H9 (cell line): ENCODE data around the gene STAT3. TPM values are rescaled to one million over a fixed set of nuclear protein-coding genes. Genes with fewer than 3 reads are reported as not detected.

Experiments used
- DNase-seq: peaks from one replicate; pipeline ENCODE4 v3.0.0-alpha.2; 2017
- H2AFZ ChIP-seq: one replicate; pipeline ENCODE4 v1.6.1; 2013; ENCODE audit warnings: mild to moderate bottlenecking, low read length, control low read depth, moderate library complexity
- H2AK5ac ChIP-seq: 2 replicates; pipeline ENCODE4 v1.6.1; 2013; ENCODE audit warnings: low read length, control low read depth, mixed read lengths; ENCODE audit not compliant: insufficient read length
- H2BK120ac ChIP-seq: one replicate; pipeline ENCODE4 v1.6.1; 2013; ENCODE audit warnings: low read depth, mild to moderate bottlenecking, low read length, control low read depth, inconsistent platforms; ENCODE audit not compliant: poor library complexity, severe bottlenecking
- H2BK12ac ChIP-seq: 2 replicates; pipeline ENCODE4 v1.6.1; 2013; ENCODE audit warnings: low read length, control low read depth, mixed read lengths, low read depth; ENCODE audit not compliant: insufficient read length
- H2BK15ac ChIP-seq: 2 replicates; pipeline ENCODE4 v1.6.1; 2013; ENCODE audit warnings: low read depth, low read length, control low read depth
- H2BK20ac ChIP-seq: one replicate; pipeline ENCODE4 v1.6.1; 2013; ENCODE audit warnings: low read depth, mild to moderate bottlenecking, low read length, control low read depth, inconsistent platforms; ENCODE audit not compliant: poor library complexity, severe bottlenecking
- H2BK5ac ChIP-seq: 2 replicates; pipeline ENCODE4 v1.6.1; 2013; ENCODE audit warnings: low read length, control low read depth, mixed read lengths; ENCODE audit not compliant: insufficient read length
- H3K14ac ChIP-seq: 2 replicates; pipeline ENCODE4 v1.6.1; 2013; ENCODE audit warnings: low read length, control low read depth; ENCODE audit not compliant: insufficient read depth
- H3K18ac ChIP-seq: 2 replicates; pipeline ENCODE4 v1.6.1; 2013; ENCODE audit warnings: low read depth, mild to moderate bottlenecking, mixed read lengths, low read length, control low read depth; ENCODE audit not compliant: insufficient read length
- H3K23ac ChIP-seq: 2 replicates; pipeline ENCODE4 v1.6.1; 2013; ENCODE audit warnings: low read length, control low read depth, mixed read lengths, low read depth; ENCODE audit not compliant: insufficient read length
- H3K23me2 ChIP-seq: 2 replicates; pipeline ENCODE4 v1.6.1; 2013; ENCODE audit warnings: low read depth, mild to moderate bottlenecking, mixed read lengths, low read length, control low read depth; ENCODE audit not compliant: insufficient read length, poor library complexity, severe bottlenecking
- H3K27ac ChIP-seq: 2 replicates; pipeline ENCODE4 v1.5.1; 2013; ENCODE audit warnings: low read length, control low read depth, mixed read lengths, low read depth; ENCODE audit not compliant: insufficient read length
- H3K27me3 ChIP-seq: 2 replicates; pipeline ENCODE4 v1.6.1; 2013; ENCODE audit warnings: low read length, control low read depth, inconsistent platforms; ENCODE audit not compliant: insufficient read depth
- H3K4ac ChIP-seq: 2 replicates; pipeline ENCODE4 v1.6.1; 2013; ENCODE audit warnings: low read depth, mild to moderate bottlenecking, control low read depth, inconsistent platforms, low read length, moderate library complexity
- H3K4me1 ChIP-seq: 2 replicates; pipeline ENCODE4 v1.6.1; 2013; ENCODE audit warnings: low read length, control low read depth, inconsistent platforms; ENCODE audit not compliant: insufficient read depth
- H3K4me2 ChIP-seq: 2 replicates; pipeline ENCODE4 v1.6.1; 2013; ENCODE audit warnings: low read length, control low read depth, mixed read lengths; ENCODE audit not compliant: insufficient read length, insufficient read depth
- H3K56ac ChIP-seq: 2 replicates; pipeline ENCODE4 v1.6.1; 2013; ENCODE audit warnings: low read depth, mild to moderate bottlenecking, mixed read lengths, low read length, control low read depth; ENCODE audit not compliant: insufficient read length
- H3K79me1 ChIP-seq: 2 replicates; pipeline ENCODE4 v1.6.1; 2013; ENCODE audit warnings: low read depth, mild to moderate bottlenecking, moderate library complexity, low read length, control low read depth, inconsistent platforms; ENCODE audit not compliant: insufficient read depth, poor library complexity, severe bottlenecking
- H3K79me2 ChIP-seq: 2 replicates; pipeline ENCODE4 v1.6.1; 2013; ENCODE audit warnings: low read length, control low read depth, inconsistent platforms; ENCODE audit not compliant: insufficient read depth
- H3K9ac ChIP-seq: 2 replicates; pipeline ENCODE4 v1.6.1; 2013; ENCODE audit warnings: low read length, control low read depth, mixed read lengths; ENCODE audit not compliant: insufficient read length; ENCODE audit errors: extremely low read depth
- H3K9me3 ChIP-seq: one replicate; pipeline ENCODE4 v1.6.1; 2013; ENCODE audit warnings: low read depth, low read length, inconsistent platforms; ENCODE audit not compliant: control insufficient read depth
- H3T11ph ChIP-seq: one replicate; pipeline ENCODE4 v1.6.1; 2013; ENCODE audit warnings: mild to moderate bottlenecking, low read length, control low read depth, inconsistent platforms
- H4K20me1 ChIP-seq: one replicate; pipeline ENCODE4 v1.6.1; 2013; ENCODE audit not compliant: control insufficient read depth, insufficient read length, insufficient read depth
- H4K5ac ChIP-seq: 2 replicates; pipeline ENCODE4 v1.6.1; 2013; ENCODE audit warnings: low read depth, mild to moderate bottlenecking, mixed read lengths, low read length, control low read depth; ENCODE audit not compliant: insufficient read length
- H4K8ac ChIP-seq: replicated peaks from 2 replicates; pipeline ENCODE4 v1.6.1; 2013; ENCODE audit warnings: low read length, control low read depth, mixed read lengths, low read depth; ENCODE audit not compliant: insufficient read length
- H4K91ac ChIP-seq: 2 replicates; pipeline ENCODE4 v1.6.1; 2013; ENCODE audit warnings: low read depth, mild to moderate bottlenecking, moderate library complexity, mixed read lengths, low read length, control low read depth; ENCODE audit not compliant: insufficient read length
- H3K27ac Mint-ChIP-seq, 3 experiments: 2 replicates in 2 of 3; 3 replicates in 1 of 3; pipeline ENCODE4 v1.8.0; 2020 to 2021; ENCODE audit warnings: mixed read lengths in 3 of 3, mild to moderate bottlenecking in 1 of 3, moderate library complexity in 1 of 3
- H3K27me3 Mint-ChIP-seq: 2 replicates; pipeline ENCODE4 v1.8.0; 2021; ENCODE audit warnings: low read depth, mild to moderate bottlenecking, moderate library complexity, mixed read lengths
- H3K36me3 Mint-ChIP-seq, 3 experiments: 2 replicates in 2 of 3; 3 replicates in 1 of 3; pipeline ENCODE4 v1.8.0; 2020 to 2021; ENCODE audit warnings: low read depth in 3 of 3, mixed read lengths in 3 of 3; ENCODE audit not compliant: insufficient read depth in 1 of 3
- H3K4me1 Mint-ChIP-seq, 2 experiments: 2 replicates each; pipeline ENCODE4 v1.8.0; 2020; ENCODE audit warnings: mixed read lengths in 2 of 2
- H3K4me3 Mint-ChIP-seq, 2 experiments: 2 replicates in 1 of 2; 3 replicates in 1 of 2; pipeline ENCODE4 v1.8.0; 2020 to 2021; ENCODE audit warnings: mild to moderate bottlenecking in 2 of 2, mixed read lengths in 2 of 2, moderate library complexity in 1 of 2
- H3K9me3 Mint-ChIP-seq, 2 experiments: 2 replicates in 1 of 2; 3 replicates in 1 of 2; pipeline ENCODE4 v1.8.0; 2020; ENCODE audit warnings: mild to moderate bottlenecking in 2 of 2, mixed read lengths in 2 of 2, moderate library complexity in 1 of 2
- WGBS: extraction: QIAGEN DNeasy Blood & Tissue Kit; methylation state at CpG from one replicate; pipeline ENCODE4 v1.1.7; 2013; ENCODE audit warnings: missing lambda C conversion rate, low lambda C conversion rate, mixed read lengths; ENCODE audit not compliant: insufficient read length; ENCODE audit errors: extremely low coverage; 5-methylcytosine and 5-hydroxymethylcytosine counted together
- total RNA-seq: library from RNA; stranded (reverse); gene quantifications from 2 replicates; pipeline ENCODE4 v1.2.1, GENCODE V29; 2021
- TF ChIP-seq, protein P1 (sequence below): fragments of 200-600 bp; sonication (generic); conservative IDR thresholded peaks from 3 replicates; pipeline ENCODE4 v1.8.0; 2021; ENCODE audit warnings: antibody characterized with exemption, mild to moderate bottlenecking

Gene STAT3
- total RNA-seq, 1 experiment from 2014 or later, result 83.2 TPM

DNA sequence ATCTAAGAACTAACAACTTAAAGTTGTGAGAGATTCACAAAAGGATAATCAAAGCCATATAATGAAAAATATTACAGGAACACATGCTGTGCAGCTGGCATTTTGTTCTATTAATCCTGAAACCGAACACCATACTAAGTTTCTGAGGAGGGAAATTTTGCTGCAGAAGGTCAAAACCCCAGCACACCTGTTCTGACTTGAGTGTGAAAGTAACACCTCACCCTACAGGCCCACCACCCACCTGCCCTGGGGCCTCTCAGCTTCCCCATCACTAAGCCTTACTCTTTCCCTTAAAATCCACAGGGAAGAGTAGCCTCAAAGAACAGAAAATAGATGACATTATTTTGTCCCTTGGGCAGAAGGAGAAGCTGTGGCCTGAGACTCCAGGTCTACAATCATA lies 55.2 kb downstream of the STAT3 start:
- H4K91ac ChIP-seq, result no peak overlapping the region
- H3K4ac ChIP-seq, result no peak overlapping the region
- no peak overlapping the region for H4K8ac ChIP-seq
- no peaks in the 10 kb centered on the region for H4K20me1 ChIP-seq
- no peaks in the 10 kb centered on the region; the same call in 1 of the 2 replicates for H3K79me2 ChIP-seq
- H3K14ac ChIP-seq, result no peak overlapping the region
- H4K5ac ChIP-seq, result no peak overlapping the region
- peak overlapping the region in 2 of 3 experiments; percentile 23 to 62; a peak in 1 of 7 replicates for H3K27ac Mint-ChIP-seq
- H3T11ph ChIP-seq, result no peak overlapping the region
- H3K4me1 ChIP-seq, result peaks cover 5% of the 10 kb centered on the region
- peaks cover 46 to 63% (median 56%) of the 10 kb centered on the region in 3 experiments for H3K36me3 Mint-ChIP-seq
- H3K27ac ChIP-seq, result no peak overlapping the region
- H2BK12ac ChIP-seq, result no peak overlapping the region
- H2AK5ac ChIP-seq, result no peak overlapping the region
- H3K4me1 Mint-ChIP-seq, result peaks cover 18 to 29% of the 10 kb centered on the region in 2 experiments
- no peak overlapping the region for H2BK15ac ChIP-seq
- no peak overlapping the region for H3K56ac ChIP-seq
- no peak overlapping the region for H3K4me3 Mint-ChIP-seq
- TF ChIP-seq, protein P1, sequence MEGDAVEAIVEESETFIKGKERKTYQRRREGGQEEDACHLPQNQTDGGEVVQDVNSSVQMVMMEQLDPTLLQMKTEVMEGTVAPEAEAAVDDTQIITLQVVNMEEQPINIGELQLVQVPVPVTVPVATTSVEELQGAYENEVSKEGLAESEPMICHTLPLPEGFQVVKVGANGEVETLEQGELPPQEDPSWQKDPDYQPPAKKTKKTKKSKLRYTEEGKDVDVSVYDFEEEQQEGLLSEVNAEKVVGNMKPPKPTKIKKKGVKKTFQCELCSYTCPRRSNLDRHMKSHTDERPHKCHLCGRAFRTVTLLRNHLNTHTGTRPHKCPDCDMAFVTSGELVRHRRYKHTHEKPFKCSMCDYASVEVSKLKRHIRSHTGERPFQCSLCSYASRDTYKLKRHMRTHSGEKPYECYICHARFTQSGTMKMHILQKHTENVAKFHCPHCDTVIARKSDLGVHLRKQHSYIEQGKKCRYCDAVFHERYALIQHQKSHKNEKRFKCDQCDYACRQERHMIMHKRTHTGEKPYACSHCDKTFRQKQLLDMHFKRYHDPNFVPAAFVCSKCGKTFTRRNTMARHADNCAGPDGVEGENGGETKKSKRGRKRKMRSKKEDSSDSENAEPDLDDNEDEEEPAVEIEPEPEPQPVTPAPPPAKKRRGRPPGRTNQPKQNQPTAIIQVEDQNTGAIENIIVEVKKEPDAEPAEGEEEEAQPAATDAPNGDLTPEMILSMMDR, result no peak
- no peak overlapping the region for H3K9ac ChIP-seq
- H2BK20ac ChIP-seq, result no peak overlapping the region
- WGBS, result no CpG with 5 or more reads among the region's 1 CpG
- no peak overlapping the region for H2BK120ac ChIP-seq
- no peaks in the 10 kb centered on the region for H3K27me3 ChIP-seq
- H3K4me2 ChIP-seq, result no peak overlapping the region
- no peaks in the 10 kb centered on the region; the same call in 1 of the 2 replicates for H3K27me3 Mint-ChIP-seq
- no peak overlapping the region for H3K23ac ChIP-seq
- no peaks in the 10 kb centered on the region for H3K79me1 ChIP-seq
- no peak overlapping the region for H2AFZ ChIP-seq
- H3K18ac ChIP-seq, result no peak overlapping the region
- H3K9me3 ChIP-seq, result no peaks in the 10 kb centered on the region
- H2BK5ac ChIP-seq, result no peak overlapping the region
- H3K23me2 ChIP-seq, result no peaks in the 10 kb centered on the region
- no peak for DNase-seq
- no peaks in the 10 kb centered on the region for H3K9me3 Mint-ChIP-seq
